Liver (tissue), 9 donors: ENCODE results near the gene FAM151B. TPM values are rescaled to one million over a fixed set of nuclear protein-coding genes. Genes with fewer than 3 reads are reported as not detected.

ENCODE experiments used
- DNase-seq: peaks from one replicate; pipeline ENCODE4 v3.0.0-alpha.2; 2017; ENCODE audit warnings: low spot score
- H3K27ac ChIP-seq, 2 donors: one replicate each; pipeline ENCODE4 v1.7.0; 2013; ENCODE audit warnings: inconsistent platforms in 2 of 2, low read length in 2 of 2, control low read depth in 1 of 2, low read depth in 1 of 2, mild to moderate bottlenecking in 1 of 2
- H3K27me3 ChIP-seq, 4 donors: one replicate each; pipeline versions ENCODE4 v1.6.1 to v1.7.0; 2013; ENCODE audit warnings: low read length in 3 of 4, inconsistent platforms in 1 of 4, mild to moderate bottlenecking in 1 of 4, moderate library complexity in 1 of 4; ENCODE audit not compliant: control insufficient read depth in 4 of 4, insufficient read depth in 4 of 4
- H3K36me3 ChIP-seq, 4 donors: one replicate each; pipeline versions ENCODE4 v1.6.1 to v1.7.0; 2013; ENCODE audit warnings: low read length in 3 of 4, mild to moderate bottlenecking in 3 of 4, low read depth in 1 of 4, moderate library complexity in 1 of 4; ENCODE audit not compliant: control insufficient read depth in 4 of 4, insufficient read depth in 3 of 4
- H3K4me1 ChIP-seq, 4 donors: one replicate each; pipeline versions ENCODE4 v1.6.1 to v1.7.0; 2013; ENCODE audit warnings: low read length in 3 of 4, mild to moderate bottlenecking in 3 of 4, moderate library complexity in 1 of 4; ENCODE audit not compliant: control insufficient read depth in 4 of 4, insufficient read depth in 4 of 4
- H3K4me3 ChIP-seq, 3 donors: one replicate each; pipeline versions ENCODE4 v1.6.1 to v1.7.0; 2013; ENCODE audit warnings: low read length in 3 of 3, control low read depth in 1 of 3, low read depth in 1 of 3, mild to moderate bottlenecking in 1 of 3
- H3K9ac ChIP-seq, 2 donors: one replicate each; pipeline ENCODE4 v1.7.0; 2013; ENCODE audit warnings: low read length in 2 of 2, mild to moderate bottlenecking in 2 of 2, moderate library complexity in 2 of 2, control low read depth in 1 of 2, low read depth in 1 of 2
- H3K9me3 ChIP-seq, 4 donors: one replicate each; pipeline versions ENCODE4 v1.6.1 to v1.7.0; 2013; ENCODE audit warnings: low read length in 3 of 4; ENCODE audit not compliant: control insufficient read depth in 4 of 4
- FOXA2 ChIP-seq: IDR thresholded peaks from 2 replicates; pipeline ENCODE4 v1.6.1; 2016; ENCODE audit warnings: antibody characterized with exemption
- GABPA ChIP-seq, 2 donors: IDR thresholded peaks in 1 of 2; conservative IDR thresholded peaks in 1 of 2; 2 replicates each; pipeline ENCODE4 v1.6.1; 2016; ENCODE audit warnings: antibody characterized with exemption in 2 of 2, mild to moderate bottlenecking in 1 of 2, moderate library complexity in 1 of 2
- HNF4G ChIP-seq: IDR thresholded peaks from 2 replicates; pipeline ENCODE4 v1.6.1; 2016; ENCODE audit warnings: antibody characterized with exemption
- JUND ChIP-seq, 2 donors: IDR thresholded peaks; 2 replicates each; pipeline ENCODE4 v1.6.1; 2016; ENCODE audit warnings: antibody characterized with exemption in 2 of 2
- RAD21 ChIP-seq, 2 donors: IDR thresholded peaks; 2 replicates each; pipeline ENCODE4 v1.6.1; 2016; ENCODE audit warnings: antibody characterized with exemption in 2 of 2, mild to moderate bottlenecking in 2 of 2
- YY1 ChIP-seq: IDR thresholded peaks from 2 replicates; pipeline ENCODE4 v1.6.1; 2016; ENCODE audit warnings: antibody characterized with exemption, mild to moderate bottlenecking
- WGBS: extraction: QIAGEN DNeasy Blood & Tissue Kit; methylation state at CpG from one replicate; pipeline ENCODE4 v1.1.7; 2013; 5-methylcytosine and 5-hydroxymethylcytosine counted together
- polyA plus RNA-seq, 2 donors: library from polyadenylated mRNA; stranded (reverse) in 1 of 2; unstranded in 1 of 2; fragments of 200-250 nt in 1 of 2; fragments of >200 nt in 1 of 2; fragmentation: Nextera tagmentation in 1 of 2; extraction: Ambion mirVana in 1 of 2; gene quantifications; one replicate each; pipeline versions ENCODE4 v1.2.1 to v1.2.3, GENCODE V29; 2013 to 2015
- total RNA-seq, 2 donors: library from RNA; depleted of rRNA; stranded (reverse); fragments of >200 nt; gene quantifications; one replicate each; pipeline ENCODE4 v1.2.3, GENCODE V29; 2014
- TF ChIP-seq, protein P1 (sequence below): IDR thresholded peaks from 2 replicates; pipeline ENCODE4 v1.6.1; 2016; ENCODE audit warnings: antibody characterized with exemption
- TF ChIP-seq, protein P2 (sequence below): IDR thresholded peaks from 2 replicates; pipeline ENCODE4 v1.6.1; 2016; ENCODE audit warnings: antibody characterized with exemption
- donor health status: healthy.
- donor health status: healthy.
- donor health status: healthy.
- donor health status: healthy.
- donor health status: healthy.

Gene FAM151B
- total and polyA plus RNA-seq, 4 donors = 0.43 to 3.0 (median 1.3) TPM

DNA sequence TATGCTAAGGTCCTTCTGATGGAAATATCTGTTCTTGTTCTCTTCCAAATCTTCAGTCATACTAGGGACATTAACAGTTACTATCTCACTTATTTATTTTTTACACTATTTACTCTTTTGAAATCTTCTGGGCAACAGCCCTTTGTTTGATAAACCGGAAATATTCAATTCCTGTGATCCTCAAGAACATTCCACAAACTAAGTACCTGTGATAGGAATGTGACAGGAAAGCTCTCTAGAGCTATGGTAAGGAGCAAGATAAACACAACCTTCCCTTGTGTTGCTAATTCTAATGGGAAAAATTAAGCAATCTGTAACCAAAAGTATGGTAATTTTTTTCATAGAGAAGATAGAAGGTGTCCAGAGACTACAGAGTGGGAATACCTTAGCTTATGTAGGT, 104.2 kb downstream of the FAM151B start:
- TF ChIP-seq, protein P1, sequence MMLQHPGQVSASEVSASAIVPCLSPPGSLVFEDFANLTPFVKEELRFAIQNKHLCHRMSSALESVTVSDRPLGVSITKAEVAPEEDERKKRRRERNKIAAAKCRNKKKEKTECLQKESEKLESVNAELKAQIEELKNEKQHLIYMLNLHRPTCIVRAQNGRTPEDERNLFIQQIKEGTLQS = no peak
- TF ChIP-seq HNF4G (no peak), RAD21 (IDR thresholded peaks at IDR 0.05) (no peak), GABPA (IDR thresholded peaks at IDR 0.05 in 1 of 2, conservative IDR thresholded peaks at IDR 0.05 in 1 of 2) (no peak), FOXA2 (no peak), JUND (IDR thresholded peaks at IDR 0.05) (no peak), YY1 (no peak)
- TF ChIP-seq, protein P2, sequence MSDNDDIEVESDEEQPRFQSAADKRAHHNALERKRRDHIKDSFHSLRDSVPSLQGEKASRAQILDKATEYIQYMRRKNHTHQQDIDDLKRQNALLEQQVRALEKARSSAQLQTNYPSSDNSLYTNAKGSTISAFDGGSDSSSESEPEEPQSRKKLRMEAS = no peak
- H3K4me3 ChIP-seq = no peak overlapping the region
- no peak overlapping the region for H3K9ac ChIP-seq
- peaks cover 0 to 4% (median 0%) of the 10 kb centered on the region in 4 donors for H3K4me1 ChIP-seq
- WGBS = 30% methylated on average over 1 of the region's 1 CpG
- H3K9me3 ChIP-seq = no peaks in the 10 kb centered on the region
- H3K27ac ChIP-seq = no peak overlapping the region
- no peaks in the 10 kb centered on the region for H3K27me3 ChIP-seq
- H3K36me3 ChIP-seq = no peaks in the 10 kb centered on the region
- no peak for DNase-seq

Other genes starting within 250 kb of the FAM151B start
- gene SERINC5, start 232.1 kb upstream of the FAM151B start, total RNA-seq = 10 to 100 TPM; 37.4 to 82.3 TPM
- 10 to 100 TPM; 22.2 to 26.6 TPM for gene SERINC5, start 232.1 kb upstream of the FAM151B start, polyA plus RNA-seq
- not detected for gene SPZ1, start 168.1 kb upstream of the FAM151B start, total RNA-seq
- gene SPZ1, start 168.1 kb upstream of the FAM151B start, polyA plus RNA-seq = not detected
- 10 to 100 TPM; 16.1 to 26.3 TPM for gene ZFYVE16, start 80.0 kb upstream of the FAM151B start, total RNA-seq
- 1 to 10 TPM; 6.0 to 7.2 TPM for gene ZFYVE16, start 80.0 kb upstream of the FAM151B start, polyA plus RNA-seq
- gene ANKRD34B, start 82.2 kb downstream of the FAM151B start, total RNA-seq = under 1 TPM in 1 of 2 donors, not detected in 1; 0.05 TPM
- under 1 TPM in 1 of 2 donors, not detected in 1; 0.04 TPM for gene ANKRD34B, start 82.2 kb downstream of the FAM151B start, polyA plus RNA-seq
- gene MSH3, start 166.6 kb downstream of the FAM151B start, total RNA-seq = 10 to 100 TPM in 1 of 2 donors, 1 to 10 TPM in 1; 9.0 to 19.1 TPM
- gene MSH3, start 166.6 kb downstream of the FAM151B start, polyA plus RNA-seq = 1 to 10 TPM; 3.0 to 6.9 TPM
- 10 to 100 TPM; 16.7 to 57.7 TPM for gene DHFR, start 166.9 kb downstream of the FAM151B start, total RNA-seq
- gene DHFR, start 166.9 kb downstream of the FAM151B start, polyA plus RNA-seq = 10 to 100 TPM in 1 of 2 donors, 1 to 10 TPM in 1; 8.9 to 10.1 TPM